ENCODE results near the gene FAM168A. TPM values are rescaled to one million over a fixed set of nuclear protein-coding genes. Genes with fewer than 3 reads are reported as not detected.
A peak's percentile ranks its signal among the peaks of the same experiment; 100 is the strongest.

The FAM168A gene
- polyA plus RNA-seq, result 2.6 TPM

- no peaks in the 10 kb centered on the region for H3K36me3 Mint-ChIP-seq
- H3K27ac Mint-ChIP-seq, result peak within 1 kb of the TSS; percentile 89 to 95 (median 91)
- H3K4me1 Mint-ChIP-seq, result peaks cover 10 to 29% (median 24%) of the 10 kb centered on the region in 3 donors
- no peaks in the 10 kb centered on the region for H3K9me3 Mint-ChIP-seq
- H3K27me3 Mint-ChIP-seq, result no peaks in the 10 kb centered on the region
- H3K4me3 Mint-ChIP-seq, result peak within 1 kb of the TSS; percentile 95 to 99 (median 97)
Measured at GRCh38 chr11:73597956-73598718, at the start of gene FAM168A. FAM168A (minus strand) TSS chr11:73598112; CDS start chr11:73468474, 129,638 bp downstream.

DNA sequence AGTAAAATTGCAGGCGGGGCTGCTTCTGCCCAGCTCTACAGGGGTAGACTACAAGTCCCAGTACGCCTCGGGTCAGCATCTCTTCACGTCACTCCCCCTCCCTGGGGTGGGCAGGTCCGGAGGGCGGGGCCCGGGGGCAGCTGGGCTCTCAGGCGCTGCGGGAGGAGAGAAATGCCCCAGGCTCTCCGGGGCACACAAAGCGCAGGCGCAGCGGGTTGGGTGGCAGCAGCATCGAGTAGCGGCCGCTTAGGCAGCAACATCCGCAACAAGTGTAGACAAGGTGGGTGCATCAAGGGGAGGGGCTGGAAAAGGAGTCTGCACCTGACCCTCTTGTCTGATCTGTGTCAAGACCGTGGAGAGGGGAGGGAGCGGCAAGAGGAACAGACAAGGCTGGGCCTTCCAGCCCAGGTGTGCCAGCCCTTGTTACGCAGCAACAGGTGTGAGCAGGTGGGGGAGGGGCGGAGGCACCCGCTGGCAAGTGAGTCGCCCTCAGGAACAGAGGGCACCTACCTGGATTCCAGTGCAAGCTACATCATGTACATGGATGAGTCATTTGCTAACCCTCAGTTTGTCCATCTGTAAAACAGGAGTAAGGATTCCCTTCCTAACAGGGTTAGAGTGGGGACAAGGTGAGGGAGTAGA is 49.7 kb upstream of the FAM168A start:
- Mint-ChIP-seq H3K9me3 (no peaks in the 10 kb centered on the region), H3K36me3 (peaks cover 3% of the 10 kb centered on the region), H3K4me1 (peaks cover 18 to 28% (median 20%) of the 10 kb centered on the region in 3 donors), H3K27ac (peak overlapping the region; percentile 33 to 89 (median 82)), H3K27me3 (no peaks in the 10 kb centered on the region), H3K4me3 (peak overlapping the region; percentile 66 to 93 (median 88))

DNA sequence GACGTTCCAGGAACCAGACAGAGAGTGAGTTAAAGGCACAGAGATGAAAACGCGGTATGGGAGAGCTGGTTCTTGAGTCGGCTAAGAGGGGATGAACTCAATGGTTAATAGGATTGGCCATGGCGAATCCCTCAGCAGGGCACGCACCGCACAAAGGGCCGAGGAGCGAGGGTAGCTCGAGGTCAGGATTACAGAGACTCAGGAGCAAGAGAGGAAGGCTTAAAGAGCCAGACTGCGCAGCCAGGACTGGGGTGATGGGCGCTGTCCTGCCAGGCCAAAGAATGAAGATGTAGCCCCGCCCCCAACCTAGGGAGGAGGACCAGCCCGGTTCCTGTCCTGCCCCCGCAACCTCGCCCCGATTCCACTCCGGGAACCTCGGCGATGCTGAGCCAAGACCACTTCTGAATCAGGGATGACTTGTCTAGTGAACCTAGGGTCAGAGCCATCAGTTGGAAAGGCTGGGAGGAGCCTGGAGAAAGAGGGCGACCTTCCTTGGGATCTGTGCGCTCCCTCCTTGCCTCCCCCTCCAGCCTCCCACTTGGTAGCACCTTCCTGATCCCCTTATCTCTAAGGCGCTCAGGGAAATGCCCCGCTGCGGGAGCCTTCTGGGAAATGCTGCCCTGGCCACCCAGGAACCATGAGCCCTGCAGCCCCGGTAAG is 48.2 kb upstream of the FAM168A start, which contains the start of gene PLEKHB1:
PLEKHB1 (plus strand) TSS at position 610 of the 660 bp plus-strand sequence; CDS start at position 638, 28 bp downstream.
- Mint-ChIP-seq H3K27ac (peak within 1 kb of the TSS; percentile 58 to 89 (median 82)), H3K27me3 (no peaks in the 10 kb centered on the region), H3K36me3 (no peaks in the 10 kb centered on the region), H3K9me3 (no peaks in the 10 kb centered on the region), H3K4me1 (peaks cover 18 to 28% (median 20%) of the 10 kb centered on the region in 3 donors), H3K4me3 (peak within 1 kb of the TSS; percentile 66 to 93 (median 88))

DNA sequence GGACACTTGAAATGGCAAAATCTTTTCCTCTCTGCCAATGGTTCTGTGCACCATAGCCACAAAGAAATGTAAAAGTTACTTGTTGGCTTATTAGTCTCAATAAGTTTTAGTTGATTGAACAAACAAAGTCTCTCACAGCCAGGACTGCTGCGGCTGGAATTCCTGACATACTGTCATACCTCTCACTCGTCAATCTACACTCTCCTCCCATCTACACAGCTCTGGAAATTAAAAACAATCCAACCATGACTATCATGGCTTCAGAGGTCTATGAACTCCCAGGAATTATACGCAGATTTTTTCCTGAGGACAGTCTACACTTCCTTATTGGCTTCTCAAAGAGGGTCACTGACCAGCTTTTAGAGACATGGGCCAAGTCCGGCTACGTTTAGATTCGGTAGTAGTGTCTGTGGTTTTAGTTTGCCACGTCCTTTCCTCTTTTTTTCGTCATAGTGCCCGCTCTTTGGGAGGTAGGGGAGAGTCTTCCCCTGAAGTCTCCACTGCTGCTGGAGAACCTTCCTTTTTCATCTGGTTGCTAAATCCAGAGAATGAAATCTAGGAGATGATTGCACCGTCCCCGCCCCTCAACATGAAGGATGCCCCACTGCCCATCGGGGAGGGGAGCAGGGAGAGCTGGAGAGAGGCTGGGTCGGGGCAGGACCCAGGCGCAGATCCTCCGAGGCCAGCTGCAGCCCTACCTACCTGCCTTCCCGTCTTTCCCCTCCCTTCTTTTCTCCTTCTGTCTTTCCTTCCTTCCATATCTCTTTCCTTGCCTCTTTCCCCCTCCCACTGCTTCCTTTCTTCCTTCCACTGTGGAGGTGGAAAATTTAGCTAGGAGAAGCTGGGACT is 47.4 kb upstream of the FAM168A start:
- Mint-ChIP-seq H3K4me1 (peaks cover 18 to 28% (median 20%) of the 10 kb centered on the region in 3 donors), H3K27me3 (no peaks in the 10 kb centered on the region), H3K9me3 (no peaks in the 10 kb centered on the region), H3K4me3 (peak overlapping the region in 2 of 4 donors; percentile 49 to 53), H3K27ac (peak overlapping the region in 2 of 3 donors; percentile 42 to 53), H3K36me3 (no peaks in the 10 kb centered on the region)

DNA sequence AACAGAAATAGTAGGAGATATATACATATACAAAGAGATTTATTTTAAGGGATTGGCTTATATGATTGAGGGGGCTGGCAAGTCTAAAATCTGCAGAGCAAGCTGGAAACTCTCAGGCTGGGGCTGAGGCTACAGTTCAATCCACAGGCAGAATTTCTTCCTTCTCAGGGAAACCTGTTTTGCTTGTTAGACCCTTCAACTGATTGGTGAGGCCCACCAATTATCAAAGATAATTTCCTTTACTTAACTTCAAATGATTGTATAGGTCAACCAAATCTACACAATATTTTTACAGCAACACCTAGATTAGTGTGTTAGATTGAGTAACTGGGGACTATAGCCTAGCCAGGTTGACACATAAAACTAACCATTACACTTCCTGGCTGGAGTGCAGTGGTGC is 43.8 kb upstream of the FAM168A start:
- Mint-ChIP-seq H3K36me3 (no peaks in the 10 kb centered on the region), H3K9me3 (no peaks in the 10 kb centered on the region), H3K27ac (no peak overlapping the region), H3K4me1 (peaks cover under 1 to 4% (median 2%) of the 10 kb centered on the region in 3 donors), H3K4me3 (no peak overlapping the region), H3K27me3 (no peaks in the 10 kb centered on the region)

- Mint-ChIP-seq H3K27ac (no peak overlapping the region), H3K27me3 (no peaks in the 10 kb centered on the region), H3K4me3 (no peak overlapping the region), H3K36me3 (no peaks in the 10 kb centered on the region), H3K9me3 (no peaks in the 10 kb centered on the region), H3K4me1 (peaks cover 0 to 2% (median 0%) of the 10 kb centered on the region in 3 donors)
Measured at GRCh38 chr11:73640592-73640991, 42.7 kb upstream of the FAM168A start.

DNA sequence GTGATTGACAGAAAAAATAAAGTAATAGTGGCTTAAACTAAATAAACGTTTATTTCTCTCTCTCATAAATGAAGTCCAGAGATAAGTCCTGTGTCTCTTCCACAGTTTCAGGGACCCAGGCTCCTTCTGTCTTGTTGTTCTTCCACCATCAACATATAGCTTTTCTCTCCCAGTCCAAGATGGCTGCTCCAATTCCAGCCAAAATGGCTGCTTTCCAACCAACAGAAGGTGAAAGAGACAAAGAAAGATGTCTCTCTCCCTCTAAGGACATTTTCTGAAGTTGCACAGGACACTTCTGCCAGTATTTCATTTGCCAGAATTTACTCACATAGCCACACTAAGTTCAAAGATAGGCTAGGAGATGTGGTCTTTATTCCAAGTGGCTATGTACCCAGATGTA is 39.1 kb upstream of the FAM168A start:
- Mint-ChIP-seq H3K27ac (no peak overlapping the region), H3K4me3 (no peak overlapping the region), H3K4me1 (no peaks in the 10 kb centered on the region), H3K27me3 (peaks cover 2% of the 10 kb centered on the region), H3K9me3 (no peaks in the 10 kb centered on the region), H3K36me3 (no peaks in the 10 kb centered on the region)

GRCh38 chr11:73636249-73636648 is 38.3 kb upstream of the FAM168A start:
- no peak overlapping the region for H3K4me3 Mint-ChIP-seq
- no peaks in the 10 kb centered on the region for H3K9me3 Mint-ChIP-seq
- H3K27ac Mint-ChIP-seq, result no peak overlapping the region
- no peaks in the 10 kb centered on the region for H3K36me3 Mint-ChIP-seq
- no peaks in the 10 kb centered on the region for H3K4me1 Mint-ChIP-seq
- peaks cover 2% of the 10 kb centered on the region for H3K27me3 Mint-ChIP-seq

DNA sequence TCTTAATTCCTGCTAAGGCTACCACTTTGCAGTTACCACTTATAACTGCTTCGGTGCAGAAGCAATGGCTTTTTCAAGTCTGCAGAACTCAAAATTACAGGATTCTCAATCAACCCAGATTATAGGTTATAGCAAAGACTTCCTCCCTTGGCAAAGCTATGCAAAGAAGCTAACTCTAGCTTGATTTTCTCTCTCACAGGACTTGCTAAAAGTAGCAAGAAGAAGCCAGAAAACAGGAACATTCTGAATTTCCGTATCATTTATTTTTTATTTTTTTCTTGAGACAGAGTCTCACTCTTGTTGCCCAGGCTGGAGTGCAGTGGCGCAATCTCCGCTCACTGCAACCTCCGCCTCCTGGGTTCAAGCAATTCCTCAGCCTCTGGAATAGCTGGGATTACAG is 37.8 kb upstream of the FAM168A start:
- no peak overlapping the region for H3K27ac Mint-ChIP-seq
- peaks cover 2% of the 10 kb centered on the region for H3K27me3 Mint-ChIP-seq
- no peaks in the 10 kb centered on the region for H3K36me3 Mint-ChIP-seq
- H3K4me1 Mint-ChIP-seq, result no peaks in the 10 kb centered on the region
- H3K9me3 Mint-ChIP-seq, result no peaks in the 10 kb centered on the region
- H3K4me3 Mint-ChIP-seq, result peak overlapping the region in 1 of 4 donors; percentile 9

GRCh38 chr11:73633999-73634398 is 36.1 kb upstream of the FAM168A start:
- Mint-ChIP-seq H3K36me3 (no peaks in the 10 kb centered on the region), H3K27me3 (peaks cover 2% of the 10 kb centered on the region), H3K9me3 (no peaks in the 10 kb centered on the region), H3K4me3 (no peak overlapping the region), H3K27ac (no peak overlapping the region), H3K4me1 (no peaks in the 10 kb centered on the region)

DNA sequence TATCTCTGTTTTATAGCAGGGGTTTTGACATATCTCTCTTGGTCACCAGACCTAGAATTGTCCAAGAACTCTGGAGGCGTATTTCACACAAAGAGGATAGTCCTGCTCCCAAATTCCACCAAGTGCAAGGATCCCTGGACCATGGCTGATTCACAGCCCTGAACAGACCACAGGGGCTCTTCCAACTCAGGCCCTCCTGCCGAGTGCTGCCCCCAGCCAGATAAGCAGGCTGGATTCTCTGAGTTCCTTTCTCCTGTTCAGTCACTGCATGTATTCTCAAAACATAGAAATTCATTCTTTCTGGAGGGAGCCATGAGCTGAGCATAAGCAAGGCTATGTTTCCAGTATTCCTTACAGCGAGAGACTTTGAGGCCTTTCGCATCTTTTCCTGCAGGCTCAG is 35.1 kb upstream of the FAM168A start:
- Mint-ChIP-seq H3K27me3 (peaks cover 2% of the 10 kb centered on the region), H3K36me3 (no peaks in the 10 kb centered on the region), H3K4me3 (peak overlapping the region in 1 of 4 donors; percentile 63), H3K4me1 (no peaks in the 10 kb centered on the region), H3K27ac (no peak overlapping the region), H3K9me3 (no peaks in the 10 kb centered on the region)

DNA sequence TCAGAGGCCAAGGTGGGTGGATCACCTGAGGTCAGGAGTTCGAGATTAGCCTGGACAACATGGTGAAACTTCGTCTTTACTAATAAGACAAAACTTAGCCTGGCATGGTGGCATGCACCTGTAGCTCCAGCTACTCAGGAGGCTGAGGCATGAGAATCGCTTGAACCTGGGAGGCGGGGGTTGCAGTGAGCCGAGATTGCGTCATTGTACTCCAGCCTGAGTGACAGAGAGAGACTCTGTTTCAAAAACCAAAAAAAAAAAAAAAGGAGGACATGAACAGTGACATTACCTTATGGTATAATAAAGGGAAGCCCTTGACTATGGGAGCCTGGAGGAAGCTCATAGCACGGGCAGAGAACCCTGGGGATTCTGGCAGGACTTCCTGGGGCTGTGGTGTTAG is 32.0 kb upstream of the FAM168A start:
- H3K9me3 Mint-ChIP-seq, result no peaks in the 10 kb centered on the region
- peaks cover 2% of the 10 kb centered on the region for H3K27me3 Mint-ChIP-seq
- H3K36me3 Mint-ChIP-seq, result no peaks in the 10 kb centered on the region
- no peak overlapping the region for H3K27ac Mint-ChIP-seq
- H3K4me3 Mint-ChIP-seq, result no peak overlapping the region
- no peaks in the 10 kb centered on the region for H3K4me1 Mint-ChIP-seq

- Mint-ChIP-seq H3K9me3 (no peaks in the 10 kb centered on the region), H3K27ac (no peak overlapping the region), H3K4me3 (no peak overlapping the region), H3K36me3 (no peaks in the 10 kb centered on the region), H3K4me1 (peaks cover 2 to 8% (median 3%) of the 10 kb centered on the region in 3 donors), H3K27me3 (peaks cover 11% of the 10 kb centered on the region)
Measured at GRCh38 chr11:73625696-73626318, 27.9 kb upstream of the FAM168A start.

GRCh38 chr11:73623686-73624085 is 25.8 kb upstream of the FAM168A start:
- Mint-ChIP-seq H3K4me3 (no peak overlapping the region), H3K36me3 (no peaks in the 10 kb centered on the region), H3K27me3 (peaks cover 11% of the 10 kb centered on the region), H3K4me1 (peaks cover 2 to 8% (median 3%) of the 10 kb centered on the region in 3 donors), H3K9me3 (no peaks in the 10 kb centered on the region), H3K27ac (no peak overlapping the region)
